Measurements from ENCODE around the gene TEF.

TEF gene

GRCh38 chr22:41405588-41405987, 23.8 kb downstream of the TEF start (continued):
- TF ChIP-seq ZNF565 (CRISPR knock-in tag; conservative IDR thresholded peaks at IDR 0.05; ENCODE audit: low read depth) (no peak), ZC3H10 (CRISPR knock-in tag; IDR thresholded peaks at IDR 0.05) (no peak), ZNF70 (CRISPR knock-in tag; IDR thresholded peaks at IDR 0.05) (no peak), TOX (CRISPR knock-in tag; IDR thresholded peaks at IDR 0.05; ENCODE audit: borderline replicate concordance) (no peak), CSDC2 (CRISPR knock-in tag; IDR thresholded peaks at IDR 0.05) (no peak), RARB (CRISPR knock-in tag; IDR thresholded peaks at IDR 0.05) (no peak), GLIS3 (CRISPR knock-in tag; IDR thresholded peaks at IDR 0.05) (no peak), OSR1 (CRISPR knock-in tag; IDR thresholded peaks at IDR 0.05) (no peak), ZFP3 (CRISPR knock-in tag; IDR thresholded peaks at IDR 0.05) (no peak)
- TF ChIP-seq, protein P1, sequence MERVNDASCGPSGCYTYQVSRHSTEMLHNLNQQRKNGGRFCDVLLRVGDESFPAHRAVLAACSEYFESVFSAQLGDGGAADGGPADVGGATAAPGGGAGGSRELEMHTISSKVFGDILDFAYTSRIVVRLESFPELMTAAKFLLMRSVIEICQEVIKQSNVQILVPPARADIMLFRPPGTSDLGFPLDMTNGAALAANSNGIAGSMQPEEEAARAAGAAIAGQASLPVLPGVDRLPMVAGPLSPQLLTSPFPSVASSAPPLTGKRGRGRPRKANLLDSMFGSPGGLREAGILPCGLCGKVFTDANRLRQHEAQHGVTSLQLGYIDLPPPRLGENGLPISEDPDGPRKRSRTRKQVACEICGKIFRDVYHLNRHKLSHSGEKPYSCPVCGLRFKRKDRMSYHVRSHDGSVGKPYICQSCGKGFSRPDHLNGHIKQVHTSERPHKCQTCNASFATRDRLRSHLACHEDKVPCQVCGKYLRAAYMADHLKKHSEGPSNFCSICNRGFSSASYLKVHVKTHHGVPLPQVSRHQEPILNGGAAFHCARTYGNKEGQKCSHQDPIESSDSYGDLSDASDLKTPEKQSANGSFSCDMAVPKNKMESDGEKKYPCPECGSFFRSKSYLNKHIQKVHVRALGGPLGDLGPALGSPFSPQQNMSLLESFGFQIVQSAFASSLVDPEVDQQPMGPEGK (CRISPR knock-in tag; IDR thresholded peaks at IDR 0.05; ENCODE audit: borderline replicate concordance): no peak
- TF ChIP-seq, protein P2, sequence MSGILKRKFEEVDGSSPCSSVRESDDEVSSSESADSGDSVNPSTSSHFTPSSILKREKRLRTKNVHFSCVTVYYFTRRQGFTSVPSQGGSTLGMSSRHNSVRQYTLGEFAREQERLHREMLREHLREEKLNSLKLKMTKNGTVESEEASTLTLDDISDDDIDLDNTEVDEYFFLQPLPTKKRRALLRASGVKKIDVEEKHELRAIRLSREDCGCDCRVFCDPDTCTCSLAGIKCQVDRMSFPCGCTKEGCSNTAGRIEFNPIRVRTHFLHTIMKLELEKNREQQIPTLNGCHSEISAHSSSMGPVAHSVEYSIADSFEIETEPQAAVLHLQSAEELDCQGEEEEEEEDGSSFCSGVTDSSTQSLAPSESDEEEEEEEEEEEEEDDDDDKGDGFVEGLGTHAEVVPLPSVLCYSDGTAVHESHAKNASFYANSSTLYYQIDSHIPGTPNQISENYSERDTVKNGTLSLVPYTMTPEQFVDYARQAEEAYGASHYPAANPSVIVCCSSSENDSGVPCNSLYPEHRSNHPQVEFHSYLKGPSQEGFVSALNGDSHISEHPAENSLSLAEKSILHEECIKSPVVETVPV (CRISPR knock-in tag; IDR thresholded peaks at IDR 0.05): no peak

DNA sequence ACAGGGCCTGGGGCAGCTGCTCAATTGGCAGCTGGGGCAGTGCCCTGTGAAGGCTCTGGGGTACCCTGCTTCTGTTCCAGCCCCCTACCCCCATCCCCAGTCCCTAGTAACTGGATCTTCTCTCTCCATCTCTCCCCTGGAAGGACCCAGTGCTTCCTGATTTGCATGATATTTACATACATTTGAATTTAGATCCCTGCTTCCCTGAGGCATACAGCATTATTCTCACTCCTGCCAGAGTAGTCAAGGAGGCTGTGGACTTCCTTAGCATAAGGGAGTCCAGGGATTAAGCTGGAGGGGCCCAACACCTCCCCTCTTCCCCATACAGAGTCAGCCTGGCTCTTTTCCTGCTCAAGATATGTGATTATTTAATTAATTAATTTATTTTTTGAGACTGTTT, 24.7 kb downstream of the TEF start:
- TF ChIP-seq ESRRG (CRISPR knock-in tag; IDR thresholded peaks at IDR 0.05) (no peak), SNAI2 (CRISPR knock-in tag; IDR thresholded peaks at IDR 0.05) (no peak), TOX (CRISPR knock-in tag; IDR thresholded peaks at IDR 0.05; ENCODE audit: borderline replicate concordance) (no peak), GLIS3 (CRISPR knock-in tag; IDR thresholded peaks at IDR 0.05) (no peak), TCF4 (CRISPR knock-in tag; IDR thresholded peaks at IDR 0.05; ENCODE audit: borderline replicate concordance) (no peak), ZNF565 (CRISPR knock-in tag; conservative IDR thresholded peaks at IDR 0.05; ENCODE audit: low read depth) (no peak), PPARA (CRISPR knock-in tag; IDR thresholded peaks at IDR 0.05; ENCODE audit: borderline replicate concordance) (no peak), TSHZ2 (CRISPR knock-in tag; IDR thresholded peaks at IDR 0.05) (no peak)
- TF ChIP-seq, protein P1 (CRISPR knock-in tag; IDR thresholded peaks at IDR 0.05; ENCODE audit: borderline replicate concordance): no peak
- ATAC-seq: no peak

DNA sequence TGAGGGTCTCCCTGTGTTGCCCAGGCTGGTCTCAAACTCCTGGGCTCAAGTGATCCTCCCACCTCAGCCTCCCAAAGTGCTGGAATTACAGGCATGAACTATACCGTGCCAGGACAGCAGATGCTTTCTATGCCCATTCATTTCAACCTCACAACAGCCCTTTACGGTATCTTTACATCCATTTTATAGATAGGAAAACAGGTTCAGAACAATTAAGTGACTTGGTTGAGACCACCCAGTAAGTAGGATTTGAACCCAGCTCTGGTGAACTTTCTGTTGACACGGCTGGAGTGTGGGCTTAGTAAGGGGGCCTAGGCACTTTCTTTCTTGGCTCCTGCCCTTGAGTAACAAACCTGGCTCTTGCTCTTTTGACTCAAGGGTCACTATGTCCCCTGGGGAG, 25.7 kb downstream of the TEF start:
- no peak for ATAC-seq
- TF ChIP-seq ZFP30 (CRISPR knock-in tag; IDR thresholded peaks at IDR 0.05) (no peak), RARB (CRISPR knock-in tag; IDR thresholded peaks at IDR 0.05) (no peak), POU6F1 (CRISPR knock-in tag; IDR thresholded peaks at IDR 0.05; ENCODE audit: borderline replicate concordance, low read depth) (no peak), BACH2 (CRISPR knock-in tag; IDR thresholded peaks at IDR 0.05; ENCODE audit: borderline replicate concordance) (no peak), PPARA (CRISPR knock-in tag; IDR thresholded peaks at IDR 0.05; ENCODE audit: borderline replicate concordance) (no peak), SNAI2 (CRISPR knock-in tag; IDR thresholded peaks at IDR 0.05) (no peak), GLIS3 (CRISPR knock-in tag; IDR thresholded peaks at IDR 0.05) (no peak), ESRRG (CRISPR knock-in tag; IDR thresholded peaks at IDR 0.05) (no peak), ARNTL (CRISPR knock-in tag; IDR thresholded peaks at IDR 0.05; ENCODE audit: borderline replicate concordance, low read depth) (no peak), ZC3H10 (CRISPR knock-in tag; IDR thresholded peaks at IDR 0.05) (no peak), ZNF70 (CRISPR knock-in tag; IDR thresholded peaks at IDR 0.05) (no peak), OSR1 (CRISPR knock-in tag; IDR thresholded peaks at IDR 0.05) (no peak), ISL1 (CRISPR knock-in tag; IDR thresholded peaks at IDR 0.05) (no peak), TCF4 (CRISPR knock-in tag; IDR thresholded peaks at IDR 0.05; ENCODE audit: borderline replicate concordance) (no peak), ZNF8 (CRISPR knock-in tag; IDR thresholded peaks at IDR 0.05) (no peak)
- TF ChIP-seq, protein P2 (CRISPR knock-in tag; IDR thresholded peaks at IDR 0.05): no peak
- TF ChIP-seq, protein P1 (CRISPR knock-in tag; IDR thresholded peaks at IDR 0.05; ENCODE audit: borderline replicate concordance): no peak
- TF ChIP-seq, protein P3, sequence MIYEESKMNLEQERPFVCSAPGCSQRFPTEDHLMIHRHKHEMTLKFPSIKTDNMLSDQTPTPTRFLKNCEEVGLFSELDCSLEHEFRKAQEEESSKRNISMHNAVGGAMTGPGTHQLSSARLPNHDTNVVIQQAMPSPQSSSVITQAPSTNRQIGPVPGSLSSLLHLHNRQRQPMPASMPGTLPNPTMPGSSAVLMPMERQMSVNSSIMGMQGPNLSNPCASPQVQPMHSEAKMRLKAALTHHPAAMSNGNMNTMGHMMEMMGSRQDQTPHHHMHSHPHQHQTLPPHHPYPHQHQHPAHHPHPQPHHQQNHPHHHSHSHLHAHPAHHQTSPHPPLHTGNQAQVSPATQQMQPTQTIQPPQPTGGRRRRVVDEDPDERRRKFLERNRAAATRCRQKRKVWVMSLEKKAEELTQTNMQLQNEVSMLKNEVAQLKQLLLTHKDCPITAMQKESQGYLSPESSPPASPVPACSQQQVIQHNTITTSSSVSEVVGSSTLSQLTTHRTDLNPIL (CRISPR knock-in tag; IDR thresholded peaks at IDR 0.05; ENCODE audit: low read depth): no peak

Measured in SK-N-SH treated with all-trans-retinoic acid at 6 μM for 48 hours (cell line).